Measurements from ENCODE around the gene PLA1A. TPM values are rescaled to one million over a fixed set of nuclear protein-coding genes. Genes with fewer than 3 reads are reported as not detected.
"Not testable (repeated sequence)": the region's sequence is repeated elsewhere in the genome, so short reads cannot be mapped to it uniquely, and the experiment has no call there.

PLA1A gene, protein sequence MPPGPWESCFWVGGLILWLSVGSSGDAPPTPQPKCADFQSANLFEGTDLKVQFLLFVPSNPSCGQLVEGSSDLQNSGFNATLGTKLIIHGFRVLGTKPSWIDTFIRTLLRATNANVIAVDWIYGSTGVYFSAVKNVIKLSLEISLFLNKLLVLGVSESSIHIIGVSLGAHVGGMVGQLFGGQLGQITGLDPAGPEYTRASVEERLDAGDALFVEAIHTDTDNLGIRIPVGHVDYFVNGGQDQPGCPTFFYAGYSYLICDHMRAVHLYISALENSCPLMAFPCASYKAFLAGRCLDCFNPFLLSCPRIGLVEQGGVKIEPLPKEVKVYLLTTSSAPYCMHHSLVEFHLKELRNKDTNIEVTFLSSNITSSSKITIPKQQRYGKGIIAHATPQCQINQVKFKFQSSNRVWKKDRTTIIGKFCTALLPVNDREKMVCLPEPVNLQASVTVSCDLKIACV
- total RNA-seq (2012; rRNA removed) = 0.22 TPM in 1 of 2 replicates, not detected in the other

DNA sequence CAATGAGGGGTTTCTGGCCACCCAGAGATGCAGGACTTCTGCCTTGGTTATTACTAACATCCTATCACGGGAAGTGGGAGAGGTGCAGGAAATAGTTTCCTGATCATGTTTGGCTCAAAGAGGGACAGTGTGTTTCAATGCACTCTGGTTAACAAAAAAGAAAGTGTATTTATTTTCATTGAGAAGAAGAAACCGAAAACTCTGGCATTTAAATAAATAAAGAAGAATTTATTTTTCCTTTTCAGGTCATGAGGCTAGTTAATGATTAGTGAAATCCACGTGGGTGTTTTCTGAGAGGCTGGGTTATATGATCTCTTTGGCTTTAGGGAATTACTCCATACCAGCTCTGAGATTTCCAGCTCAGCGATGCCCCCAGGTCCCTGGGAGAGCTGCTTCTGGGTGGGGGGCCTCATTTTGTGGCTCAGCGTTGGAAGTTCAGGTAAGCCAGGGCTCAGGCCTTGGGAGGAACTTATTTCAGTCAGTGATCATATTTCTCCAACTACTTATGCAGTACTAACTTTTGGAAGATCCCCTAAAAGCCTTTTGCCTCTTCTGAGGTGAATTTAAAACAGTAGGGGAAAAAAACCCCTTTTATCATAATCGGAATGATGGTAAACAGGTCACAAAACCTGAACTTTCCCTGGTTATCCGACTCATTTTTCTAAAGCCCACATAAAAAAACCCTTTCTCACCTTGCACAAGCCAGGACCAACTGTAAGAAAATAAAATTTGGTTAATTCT lies at the start of gene PLA1A:
Gene PLA1A, plus strand, starts transcription at position 338 of the 741 bp plus-strand sequence. Its CDS starts 29 bp downstream, at position 367.
- no peak within 1 kb of the TSS for H3K4me2 ChIP-seq (ENCODE audit: low read length)
- H3K36me3 ChIP-seq (ENCODE audit: insufficient read depth, low read length) = no peaks in the 10 kb centered on the region
- no peaks in the 10 kb centered on the region for H3K9me3 ChIP-seq (replicated peaks; ENCODE audit: low read length)
- H3K4me1 ChIP-seq (ENCODE audit: control insufficient read depth, insufficient read depth, low read length) = peaks cover 21% of the 10 kb centered on the region
- H3K9ac ChIP-seq (ENCODE audit: low read depth, low read length) = no peak within 1 kb of the TSS
- H3K4me3 ChIP-seq (ENCODE audit: low read length) = no peak within 1 kb of the TSS
- no peaks in the 10 kb centered on the region for H3K27me3 ChIP-seq (ENCODE audit: control insufficient read depth, insufficient read depth, low read length)

DNA sequence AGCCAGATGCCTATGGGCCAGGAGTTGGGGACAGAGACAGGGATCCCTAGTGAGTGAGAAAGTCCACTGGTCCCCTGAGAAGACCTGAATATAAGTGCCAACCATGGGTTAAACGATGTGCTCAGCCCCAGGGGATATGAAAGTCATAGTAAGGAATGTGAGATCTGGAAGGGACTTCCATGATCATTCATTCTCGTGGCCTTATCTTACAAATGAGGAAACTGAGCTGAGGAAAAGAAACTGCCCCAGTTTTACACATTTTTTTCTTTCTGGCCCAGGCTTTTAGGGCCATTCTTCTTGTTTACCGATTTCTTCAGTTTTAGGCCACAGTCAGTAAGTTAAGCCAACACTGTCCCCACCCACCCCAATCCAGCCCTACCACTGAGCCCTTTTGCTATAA lies 49.3 kb upstream of the PLA1A start:
- Histone ChIP-seq H3K9ac (ENCODE audit: low read depth, low read length) (no peak overlapping the region), H3K4me1 (ENCODE audit: control insufficient read depth, insufficient read depth, low read length) (no peaks in the 10 kb centered on the region), H3K4me3 (ENCODE audit: low read length) (no peak overlapping the region), H3K36me3 (ENCODE audit: insufficient read depth, low read length) (no peaks in the 10 kb centered on the region), H3K9me3 (replicated peaks; ENCODE audit: low read length) (no peaks in the 10 kb centered on the region), H3K27me3 (ENCODE audit: control insufficient read depth, insufficient read depth, low read length) (no peaks in the 10 kb centered on the region), H3K4me2 (ENCODE audit: low read length) (no peak overlapping the region)

DNA sequence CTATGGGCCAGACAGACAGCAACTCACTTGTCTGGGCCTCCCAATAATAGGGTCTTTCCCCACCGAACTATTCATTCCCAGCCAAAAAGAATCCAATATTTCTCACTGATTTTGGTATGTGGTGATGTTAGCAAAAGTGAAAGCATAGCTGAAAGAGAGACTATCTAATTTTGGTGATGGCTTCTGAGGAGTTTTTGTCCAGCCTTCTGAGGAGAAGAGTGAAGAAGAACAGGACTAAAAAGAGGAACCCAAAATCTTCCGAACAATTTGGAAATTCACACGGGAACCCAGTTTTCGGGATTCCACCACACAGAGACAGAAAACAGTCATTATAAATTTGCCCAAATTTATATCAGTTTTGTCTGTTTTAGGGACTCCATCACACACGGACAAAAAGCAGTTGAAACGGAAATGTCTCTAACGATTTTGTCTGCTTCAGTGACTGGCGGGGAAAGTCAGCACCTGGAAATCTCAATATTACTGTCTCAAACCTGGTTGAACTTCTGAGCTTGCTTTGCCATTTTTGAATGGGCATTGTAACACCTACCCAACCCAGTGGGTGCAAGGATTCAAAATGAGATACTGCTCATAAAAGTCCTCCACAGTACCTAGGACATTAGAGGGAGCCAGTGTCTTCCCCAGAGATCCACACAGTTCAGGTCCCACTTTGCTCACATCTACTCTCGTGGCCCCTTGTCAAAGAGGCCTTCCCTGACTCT lies 47.3 kb upstream of the PLA1A start:
- Histone ChIP-seq H3K4me2 (ENCODE audit: low read length) (no peak overlapping the region), H3K27me3 (ENCODE audit: control insufficient read depth, insufficient read depth, low read length) (peaks cover under 1% of the 10 kb centered on the region), H3K4me1 (ENCODE audit: control insufficient read depth, insufficient read depth, low read length) (no peaks in the 10 kb centered on the region), H3K36me3 (ENCODE audit: insufficient read depth, low read length) (no peaks in the 10 kb centered on the region), H3K9ac (ENCODE audit: low read depth, low read length) (no peak overlapping the region), H3K9me3 (replicated peaks; ENCODE audit: low read length) (no peaks in the 10 kb centered on the region), H3K4me3 (ENCODE audit: low read length) (no peak overlapping the region)

DNA sequence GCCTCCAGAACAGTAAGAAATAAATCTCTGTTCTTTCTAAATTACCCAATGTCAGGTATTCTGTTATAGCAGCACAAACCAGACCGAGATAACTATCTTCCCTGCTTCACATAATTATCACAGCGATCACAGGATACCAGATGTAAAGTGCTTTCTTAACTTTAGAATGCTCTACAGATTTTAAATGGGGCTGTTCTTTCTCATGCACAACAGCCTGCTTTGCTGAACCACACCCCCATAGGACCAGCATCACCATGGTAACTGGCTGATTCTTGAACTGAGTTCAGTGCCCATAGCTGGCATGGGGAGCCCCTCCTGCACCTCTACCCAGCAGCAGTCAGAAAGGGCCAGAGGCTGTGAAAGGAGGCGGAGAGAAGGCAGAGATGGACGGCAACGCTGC lies 46.1 kb upstream of the PLA1A start:
- no peak overlapping the region for H3K4me2 ChIP-seq (ENCODE audit: low read length)
- H3K4me1 ChIP-seq (ENCODE audit: control insufficient read depth, insufficient read depth, low read length) = no peaks in the 10 kb centered on the region
- no peaks in the 10 kb centered on the region for H3K36me3 ChIP-seq (ENCODE audit: insufficient read depth, low read length)
- peaks cover 8% of the 10 kb centered on the region for H3K27me3 ChIP-seq (ENCODE audit: control insufficient read depth, insufficient read depth, low read length)
- no peak overlapping the region for H3K9ac ChIP-seq (ENCODE audit: low read depth, low read length)
- no peak overlapping the region for H3K4me3 ChIP-seq (ENCODE audit: low read length)
- no peaks in the 10 kb centered on the region for H3K9me3 ChIP-seq (replicated peaks; ENCODE audit: low read length)

DNA sequence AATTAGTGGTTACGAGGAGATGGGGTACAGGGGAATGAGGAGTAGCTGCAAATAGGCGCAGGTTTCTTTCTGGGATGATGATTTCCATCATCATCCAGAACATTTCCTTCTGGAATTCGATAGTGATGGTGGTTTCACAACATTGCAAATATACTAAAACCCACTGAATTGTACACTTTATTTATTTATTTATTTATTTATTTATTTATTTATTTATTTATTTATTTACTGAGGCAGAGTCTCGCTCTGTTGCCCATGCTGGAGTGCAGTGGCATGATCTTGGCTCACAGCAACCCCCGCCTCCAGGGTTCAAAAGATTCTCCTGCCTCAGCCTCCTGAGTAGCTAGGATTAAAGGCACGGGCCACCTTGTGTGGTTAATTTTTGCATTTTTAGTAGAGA lies 44.8 kb upstream of the PLA1A start:
- H3K36me3 ChIP-seq (ENCODE audit: insufficient read depth, low read length); H3K4me2 ChIP-seq (ENCODE audit: low read length); H3K4me1 ChIP-seq (ENCODE audit: control insufficient read depth, insufficient read depth, low read length); H3K9ac ChIP-seq (ENCODE audit: low read depth, low read length); H3K4me3 ChIP-seq (ENCODE audit: low read length); H3K9me3 ChIP-seq (replicated peaks; ENCODE audit: low read length): not testable (repeated sequence)
- peaks cover 18% of the 10 kb centered on the region for H3K27me3 ChIP-seq (ENCODE audit: control insufficient read depth, insufficient read depth, low read length)

DNA sequence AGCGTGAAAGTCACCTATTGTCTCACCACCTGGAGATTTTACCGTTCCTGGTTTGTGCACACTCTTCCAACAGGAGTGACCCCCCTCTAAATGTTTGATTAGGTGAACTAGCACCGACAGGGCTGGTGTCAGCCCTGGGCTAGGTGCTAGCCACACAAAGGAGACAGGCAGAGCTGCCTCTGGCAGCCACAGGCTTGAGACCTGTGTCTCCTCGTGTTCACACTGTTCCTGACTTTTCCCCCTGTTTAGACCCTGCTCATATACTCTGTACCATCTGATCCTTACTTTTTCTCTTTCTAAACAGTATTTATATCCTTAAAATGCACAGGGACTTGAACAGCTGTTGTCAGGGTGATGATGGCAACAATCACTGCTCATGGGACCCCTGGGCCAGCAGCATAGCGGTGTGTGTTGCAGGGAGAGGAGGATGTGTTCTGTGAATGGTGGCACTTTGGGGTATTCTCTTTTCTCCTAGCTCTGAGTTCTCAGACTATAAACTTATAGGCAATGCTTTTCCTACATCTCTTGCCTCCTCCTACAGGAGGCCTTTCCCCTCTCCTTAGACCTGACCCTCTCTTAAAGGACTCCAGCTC lies 43.8 kb upstream of the PLA1A start:
- Histone ChIP-seq H3K9me3 (replicated peaks; ENCODE audit: low read length) (no peaks in the 10 kb centered on the region), H3K4me1 (ENCODE audit: control insufficient read depth, insufficient read depth, low read length) (no peaks in the 10 kb centered on the region), H3K36me3 (ENCODE audit: insufficient read depth, low read length) (no peaks in the 10 kb centered on the region), H3K4me2 (ENCODE audit: low read length) (no peak overlapping the region), H3K27me3 (ENCODE audit: control insufficient read depth, insufficient read depth, low read length) (peaks cover 20% of the 10 kb centered on the region), H3K9ac (ENCODE audit: low read depth, low read length) (no peak overlapping the region), H3K4me3 (ENCODE audit: low read length) (no peak overlapping the region)

DNA sequence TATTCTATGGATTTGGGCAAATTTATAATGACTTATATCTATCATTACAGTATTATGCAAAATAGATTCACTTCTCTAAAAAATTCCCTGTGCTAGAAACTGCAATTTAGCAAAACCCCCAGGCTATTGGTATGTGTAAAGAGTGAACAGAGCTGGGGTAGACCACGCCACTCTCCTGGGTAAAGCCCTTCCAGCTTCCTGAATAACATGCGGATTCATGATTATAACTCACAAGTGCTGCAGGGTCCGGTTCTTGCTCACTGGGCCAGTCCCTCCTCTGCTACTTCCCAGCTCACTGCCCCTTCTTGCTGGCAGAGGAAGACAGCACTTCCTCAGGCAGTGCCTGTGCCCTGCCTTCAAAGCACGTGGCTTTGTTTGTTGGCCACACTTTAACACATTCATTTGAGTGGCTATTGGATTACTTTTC lies 42.4 kb upstream of the PLA1A start:
- Histone ChIP-seq H3K9me3 (replicated peaks; ENCODE audit: low read length) (no peaks in the 10 kb centered on the region), H3K4me3 (ENCODE audit: low read length) (no peak overlapping the region), H3K36me3 (ENCODE audit: insufficient read depth, low read length) (no peaks in the 10 kb centered on the region), H3K4me2 (ENCODE audit: low read length) (no peak overlapping the region), H3K4me1 (ENCODE audit: control insufficient read depth, insufficient read depth, low read length) (no peaks in the 10 kb centered on the region), H3K9ac (ENCODE audit: low read depth, low read length) (no peak overlapping the region), H3K27me3 (ENCODE audit: control insufficient read depth, insufficient read depth, low read length) (peaks cover 20% of the 10 kb centered on the region)

DNA sequence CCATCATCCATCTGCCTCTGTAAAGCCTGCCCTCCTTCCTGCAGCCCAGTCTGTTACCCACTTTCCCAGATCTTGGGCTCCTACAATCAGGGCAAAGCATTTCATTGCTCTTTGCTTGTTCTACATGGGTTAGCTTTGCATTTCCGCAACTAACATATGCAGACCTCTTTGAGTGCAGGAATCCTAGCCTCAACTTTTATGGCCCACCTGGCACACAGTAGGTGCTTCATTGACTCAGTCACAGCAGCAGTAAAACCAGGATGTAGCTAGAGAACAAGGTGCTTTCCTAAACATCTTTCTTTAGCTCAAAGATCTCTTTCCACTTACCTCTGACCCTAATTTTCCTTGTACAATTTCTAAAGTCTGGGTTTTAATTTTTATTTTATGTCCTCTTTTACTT lies 41.8 kb upstream of the PLA1A start:
- no peaks in the 10 kb centered on the region for H3K9me3 ChIP-seq (replicated peaks; ENCODE audit: low read length)
- no peaks in the 10 kb centered on the region for H3K4me1 ChIP-seq (ENCODE audit: control insufficient read depth, insufficient read depth, low read length)
- no peaks in the 10 kb centered on the region for H3K36me3 ChIP-seq (ENCODE audit: insufficient read depth, low read length)
- peaks cover 20% of the 10 kb centered on the region for H3K27me3 ChIP-seq (ENCODE audit: control insufficient read depth, insufficient read depth, low read length)
- no peak overlapping the region for H3K4me2 ChIP-seq (ENCODE audit: low read length)
- no peak overlapping the region for H3K4me3 ChIP-seq (ENCODE audit: low read length)
- H3K9ac ChIP-seq (ENCODE audit: low read depth, low read length) = no peak overlapping the region

DNA sequence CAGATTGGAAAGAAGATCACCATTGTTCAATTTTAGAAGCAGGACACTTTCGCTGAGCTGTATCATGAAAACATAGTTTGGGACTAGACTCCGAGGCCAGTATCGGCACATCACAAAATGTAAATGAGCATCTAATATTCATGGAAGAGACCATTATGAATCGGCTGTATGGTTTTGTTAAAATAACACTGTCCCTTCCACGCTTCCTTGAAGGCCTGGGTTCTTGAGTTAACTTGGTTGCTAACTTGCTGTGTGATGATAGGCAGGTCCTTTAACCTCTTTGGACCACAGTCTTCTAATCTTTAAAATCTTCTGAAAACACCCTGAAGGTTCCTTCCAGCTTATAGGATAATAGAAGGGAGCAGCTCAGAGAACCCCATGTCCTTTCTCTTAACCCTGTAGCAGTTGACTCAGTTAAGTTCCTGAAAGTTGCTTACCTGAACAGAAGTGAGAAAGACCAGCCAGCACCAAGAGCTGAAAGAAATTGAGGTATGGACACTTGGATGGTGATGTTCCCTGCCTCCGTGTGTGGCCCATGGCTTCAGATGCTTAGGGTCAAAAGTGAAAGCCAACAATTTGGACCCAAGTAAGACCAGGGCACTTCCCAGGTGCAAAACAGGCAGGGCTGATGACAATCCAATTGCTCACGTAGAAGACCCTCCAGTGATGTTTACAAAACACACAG lies 40.4 kb upstream of the PLA1A start:
- Histone ChIP-seq H3K9me3 (replicated peaks; ENCODE audit: low read length) (no peaks in the 10 kb centered on the region), H3K27me3 (ENCODE audit: control insufficient read depth, insufficient read depth, low read length) (peaks cover 20% of the 10 kb centered on the region), H3K9ac (ENCODE audit: low read depth, low read length) (no peak overlapping the region), H3K36me3 (ENCODE audit: insufficient read depth, low read length) (no peaks in the 10 kb centered on the region), H3K4me2 (ENCODE audit: low read length) (no peak overlapping the region), H3K4me1 (ENCODE audit: control insufficient read depth, insufficient read depth, low read length) (no peaks in the 10 kb centered on the region), H3K4me3 (ENCODE audit: low read length) (no peak overlapping the region)

DNA sequence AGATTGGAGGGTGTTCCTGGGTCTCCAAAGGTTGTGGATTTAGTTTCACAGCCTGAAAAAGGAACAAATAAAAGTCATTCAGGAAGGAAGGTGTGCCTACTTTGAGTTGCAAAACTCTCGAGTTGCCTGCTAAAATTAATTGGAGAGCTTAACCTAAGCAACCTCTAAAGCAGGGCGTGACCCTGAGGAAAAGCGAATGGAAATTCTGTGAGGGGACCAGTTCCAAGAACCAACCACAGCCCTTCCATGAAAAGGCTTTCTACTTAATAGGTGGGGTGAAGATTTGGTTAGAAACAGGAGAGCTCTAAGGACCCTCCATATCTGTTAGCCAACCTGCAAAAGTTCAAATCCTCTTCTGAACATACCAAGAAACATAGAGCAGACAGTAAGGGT lies 39.8 kb upstream of the PLA1A start:
- Histone ChIP-seq H3K27me3 (ENCODE audit: control insufficient read depth, insufficient read depth, low read length) (peaks cover 20% of the 10 kb centered on the region), H3K4me3 (ENCODE audit: low read length) (no peak overlapping the region), H3K4me2 (ENCODE audit: low read length) (no peak overlapping the region), H3K4me1 (ENCODE audit: control insufficient read depth, insufficient read depth, low read length) (no peaks in the 10 kb centered on the region), H3K9me3 (replicated peaks; ENCODE audit: low read length) (no peaks in the 10 kb centered on the region), H3K36me3 (ENCODE audit: insufficient read depth, low read length) (no peaks in the 10 kb centered on the region), H3K9ac (ENCODE audit: low read depth, low read length) (no peak overlapping the region)

All from skeletal muscle satellite cell (primary cell).